Measurements from ENCODE around the gene TLR2.

The TLR2 gene

GRCh38 chr4:153647975-153648374, 36.1 kb upstream of the TLR2 start:
- no peak overlapping the region for H2AFZ ChIP-seq
- TF ChIP-seq, protein P1, sequence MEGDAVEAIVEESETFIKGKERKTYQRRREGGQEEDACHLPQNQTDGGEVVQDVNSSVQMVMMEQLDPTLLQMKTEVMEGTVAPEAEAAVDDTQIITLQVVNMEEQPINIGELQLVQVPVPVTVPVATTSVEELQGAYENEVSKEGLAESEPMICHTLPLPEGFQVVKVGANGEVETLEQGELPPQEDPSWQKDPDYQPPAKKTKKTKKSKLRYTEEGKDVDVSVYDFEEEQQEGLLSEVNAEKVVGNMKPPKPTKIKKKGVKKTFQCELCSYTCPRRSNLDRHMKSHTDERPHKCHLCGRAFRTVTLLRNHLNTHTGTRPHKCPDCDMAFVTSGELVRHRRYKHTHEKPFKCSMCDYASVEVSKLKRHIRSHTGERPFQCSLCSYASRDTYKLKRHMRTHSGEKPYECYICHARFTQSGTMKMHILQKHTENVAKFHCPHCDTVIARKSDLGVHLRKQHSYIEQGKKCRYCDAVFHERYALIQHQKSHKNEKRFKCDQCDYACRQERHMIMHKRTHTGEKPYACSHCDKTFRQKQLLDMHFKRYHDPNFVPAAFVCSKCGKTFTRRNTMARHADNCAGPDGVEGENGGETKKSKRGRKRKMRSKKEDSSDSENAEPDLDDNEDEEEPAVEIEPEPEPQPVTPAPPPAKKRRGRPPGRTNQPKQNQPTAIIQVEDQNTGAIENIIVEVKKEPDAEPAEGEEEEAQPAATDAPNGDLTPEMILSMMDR (IDR thresholded peaks at IDR 0.05), result no peak
- no peak overlapping the region for H3K4me2 ChIP-seq (ENCODE audit: low read length)
- no peak overlapping the region for H3K27ac ChIP-seq
- H3K9me3 ChIP-seq (ENCODE audit: control insufficient read depth, low read length), result no peaks in the 10 kb centered on the region
- H3K36me3 ChIP-seq (ENCODE audit: control insufficient read depth, insufficient read depth, low read length), result no peaks in the 10 kb centered on the region
- no peak overlapping the region for H3K4me3 ChIP-seq (ENCODE audit: low read depth, low read length)
- H3K4me1 ChIP-seq, result no peaks in the 10 kb centered on the region
- no peak overlapping the region for H3K9ac ChIP-seq
- no peaks in the 10 kb centered on the region for H3K27me3 ChIP-seq (ENCODE audit: control insufficient read depth, insufficient read depth, low read length)
- H3K79me2 ChIP-seq, result no peaks in the 10 kb centered on the region

GRCh38 chr4:153649572-153649991, 34.5 kb upstream of the TLR2 start:
- no peaks in the 10 kb centered on the region for H3K27me3 ChIP-seq (ENCODE audit: control insufficient read depth, insufficient read depth, low read length)
- no peak overlapping the region for H3K4me3 ChIP-seq (ENCODE audit: low read depth, low read length)
- H3K9ac ChIP-seq, result no peak overlapping the region
- H3K36me3 ChIP-seq (ENCODE audit: control insufficient read depth, insufficient read depth, low read length), result no peaks in the 10 kb centered on the region
- no peak overlapping the region for H2AFZ ChIP-seq
- TF ChIP-seq, protein P1 (IDR thresholded peaks at IDR 0.05), result no peak
- no peak overlapping the region for H3K27ac ChIP-seq
- H3K9me3 ChIP-seq (ENCODE audit: control insufficient read depth, low read length), result no peaks in the 10 kb centered on the region
- no peak overlapping the region for H3K4me2 ChIP-seq (ENCODE audit: low read length)
- H3K79me2 ChIP-seq, result no peaks in the 10 kb centered on the region
- H3K4me1 ChIP-seq, result no peaks in the 10 kb centered on the region

GRCh38 chr4:153651116-153651515, 33.0 kb upstream of the TLR2 start:
- H3K4me2 ChIP-seq (ENCODE audit: low read length), result no peak overlapping the region
- H3K4me3 ChIP-seq (ENCODE audit: low read depth, low read length), result no peak overlapping the region
- H3K36me3 ChIP-seq (ENCODE audit: control insufficient read depth, insufficient read depth, low read length), result no peaks in the 10 kb centered on the region
- TF ChIP-seq, protein P1 (IDR thresholded peaks at IDR 0.05), result no peak
- no peaks in the 10 kb centered on the region for H3K4me1 ChIP-seq
- H3K9me3 ChIP-seq (ENCODE audit: control insufficient read depth, low read length), result no peaks in the 10 kb centered on the region
- no peak overlapping the region for H2AFZ ChIP-seq
- no peaks in the 10 kb centered on the region for H3K79me2 ChIP-seq
- H3K27ac ChIP-seq, result peak overlapping the region; percentile 51
- no peak overlapping the region for H3K9ac ChIP-seq
- no peaks in the 10 kb centered on the region for H3K27me3 ChIP-seq (ENCODE audit: control insufficient read depth, insufficient read depth, low read length)

DNA sequence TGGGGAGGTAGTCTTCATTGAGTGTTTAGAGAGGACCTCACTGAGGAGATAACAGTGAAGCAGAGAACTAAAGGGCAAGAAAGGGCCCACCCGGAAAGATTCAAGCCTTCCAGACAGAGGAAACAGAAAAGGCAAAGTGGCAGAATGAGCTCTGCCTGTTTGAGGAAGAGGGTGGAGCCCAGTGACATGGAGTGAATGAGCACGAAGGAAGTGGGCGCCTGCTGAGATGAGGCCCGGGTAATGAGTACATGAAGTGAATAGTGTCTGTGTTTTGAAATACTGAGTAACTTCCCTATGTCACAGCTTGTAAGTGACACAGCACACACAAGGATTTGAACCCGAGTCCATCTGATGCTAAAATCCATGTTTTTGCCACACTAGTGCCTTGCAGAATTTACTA, 32.5 kb upstream of the TLR2 start:
- H3K27me3 ChIP-seq (ENCODE audit: control insufficient read depth, insufficient read depth, low read length), result no peaks in the 10 kb centered on the region
- H3K4me2 ChIP-seq (ENCODE audit: low read length), result no peak overlapping the region
- H3K4me1 ChIP-seq, result no peaks in the 10 kb centered on the region
- peak overlapping the region; percentile 51 for H3K27ac ChIP-seq
- no peak overlapping the region for H3K9ac ChIP-seq
- no peaks in the 10 kb centered on the region for H3K79me2 ChIP-seq
- H3K4me3 ChIP-seq (ENCODE audit: low read depth, low read length), result no peak overlapping the region
- TF ChIP-seq, protein P1 (IDR thresholded peaks at IDR 0.05), result no peak
- no peaks in the 10 kb centered on the region for H3K9me3 ChIP-seq (ENCODE audit: control insufficient read depth, low read length)
- H3K36me3 ChIP-seq (ENCODE audit: control insufficient read depth, insufficient read depth, low read length), result no peaks in the 10 kb centered on the region
- no peak overlapping the region for H2AFZ ChIP-seq

DNA sequence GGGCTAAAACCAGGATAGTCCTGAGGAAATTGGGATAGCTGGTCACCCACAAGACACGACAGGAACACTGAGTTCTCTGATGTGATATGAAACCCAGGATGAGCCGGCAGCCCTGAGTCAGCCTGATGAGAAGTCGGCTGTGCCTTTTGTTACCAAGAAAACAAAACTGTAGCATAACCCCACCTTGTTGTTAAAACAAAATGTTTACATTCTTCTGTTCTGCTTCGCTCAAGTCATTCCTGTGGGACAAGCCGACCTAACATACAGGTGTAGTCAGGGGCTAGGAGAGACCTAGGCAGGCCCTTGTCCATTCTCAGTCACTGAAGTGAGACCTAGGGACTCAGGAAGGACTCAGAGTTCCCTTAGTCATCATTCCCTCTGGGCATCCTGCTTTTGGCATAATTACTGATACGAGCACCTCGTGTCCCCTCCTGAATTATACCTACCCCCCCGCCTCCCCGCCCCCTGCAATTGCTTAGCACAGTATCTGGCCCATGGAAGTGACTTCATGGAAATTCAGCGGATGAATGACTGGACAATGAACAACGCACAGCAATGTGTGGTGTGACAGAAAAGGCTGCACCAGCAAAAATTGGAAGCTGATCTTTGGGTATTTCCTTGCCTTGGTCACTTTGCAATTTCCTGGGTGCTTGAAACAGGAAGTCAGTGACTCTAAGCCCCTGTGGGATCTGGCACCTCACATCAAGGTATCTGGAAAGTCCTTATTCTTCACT, 31.9 kb upstream of the TLR2 start:
- H3K9ac ChIP-seq, result no peak overlapping the region
- H3K27ac ChIP-seq, result peak overlapping the region; percentile 44
- no peaks in the 10 kb centered on the region for H3K4me1 ChIP-seq
- no peak overlapping the region for H3K4me2 ChIP-seq (ENCODE audit: low read length)
- H3K4me3 ChIP-seq (ENCODE audit: low read depth, low read length), result no peak overlapping the region
- no peaks in the 10 kb centered on the region for H3K79me2 ChIP-seq
- H3K36me3 ChIP-seq (ENCODE audit: control insufficient read depth, insufficient read depth, low read length), result no peaks in the 10 kb centered on the region
- no peak overlapping the region for H2AFZ ChIP-seq
- TF ChIP-seq, protein P1 (IDR thresholded peaks at IDR 0.05), result no peak
- H3K9me3 ChIP-seq (ENCODE audit: control insufficient read depth, low read length), result no peaks in the 10 kb centered on the region
- no peaks in the 10 kb centered on the region for H3K27me3 ChIP-seq (ENCODE audit: control insufficient read depth, insufficient read depth, low read length)

Data from parathyroid adenoma (tissue), 2 donors.